Mesenchymal stem cell (in vitro differentiated cells and primary cell): Measurements from ENCODE around the gene ST3GAL4.
"Not testable (repeated sequence)": the region's sequence is repeated elsewhere in the genome, so short reads cannot be mapped to it uniquely, and the experiment has no call there.

Experiments used
- DNase-seq: peaks from one replicate; pipeline ENCODE4 v3.0.0-alpha.2; 2013
- H2AFZ ChIP-seq: one replicate; pipeline ENCODE4 v1.6.1; 2013; ENCODE audit warnings: low read depth, mild to moderate bottlenecking, control low read depth, inconsistent platforms, low read length, moderate library complexity
- H2AK5ac ChIP-seq: 2 replicates; pipeline ENCODE4 v1.6.1; 2013; ENCODE audit warnings: low read length, moderate library complexity, mild to moderate bottlenecking, inconsistent platforms; ENCODE audit not compliant: severe bottlenecking
- H2BK120ac ChIP-seq: one replicate; pipeline ENCODE4 v1.6.1; 2013; ENCODE audit warnings: low read depth, mild to moderate bottlenecking, inconsistent platforms, low read length, moderate library complexity
- H2BK12ac ChIP-seq, 2 experiments: one replicate each; pipeline ENCODE4 v1.6.1; 2013; ENCODE audit warnings: inconsistent platforms in 2 of 2, low read length in 2 of 2, mild to moderate bottlenecking in 2 of 2, moderate library complexity in 2 of 2, control low read depth in 1 of 2
- H2BK15ac ChIP-seq: one replicate; pipeline ENCODE4 v1.6.1; 2013; ENCODE audit warnings: mild to moderate bottlenecking, low read depth, inconsistent platforms; ENCODE audit not compliant: poor library complexity, severe bottlenecking
- H2BK5ac ChIP-seq: 2 replicates; pipeline ENCODE4 v1.6.1; 2013; ENCODE audit warnings: low read depth, mild to moderate bottlenecking, low read length, control low read depth, inconsistent platforms; ENCODE audit not compliant: poor library complexity, severe bottlenecking
- H3K14ac ChIP-seq, 2 experiments: one replicate each; pipeline ENCODE4 v1.6.1; 2013; ENCODE audit warnings: inconsistent platforms in 2 of 2, low read length in 2 of 2, control low read depth in 1 of 2, mild to moderate bottlenecking in 1 of 2, moderate library complexity in 1 of 2
- H3K18ac ChIP-seq, 2 experiments: one replicate each; pipeline ENCODE4 v1.6.1; 2013; ENCODE audit warnings: inconsistent platforms in 2 of 2, low read length in 2 of 2, control low read depth in 1 of 2, low read depth in 1 of 2, mild to moderate bottlenecking in 1 of 2
- H3K23ac ChIP-seq, 2 experiments: one replicate each; pipeline ENCODE4 v1.6.1; 2013; ENCODE audit warnings: inconsistent platforms in 2 of 2, low read length in 2 of 2, mild to moderate bottlenecking in 2 of 2, moderate library complexity in 2 of 2, control low read depth in 1 of 2
- H3K27ac ChIP-seq: 2 replicates; pipeline ENCODE4 v1.5.1; 2013; ENCODE audit warnings: mild to moderate bottlenecking, moderate library complexity, low read length, control low read depth, inconsistent platforms; ENCODE audit not compliant: poor library complexity, severe bottlenecking
- H3K27me3 ChIP-seq, 2 experiments: 2 replicates each; pipeline versions ENCODE4 v1.6.1 to v1.7.0; 2013; ENCODE audit warnings: low read length in 2 of 2, mild to moderate bottlenecking in 2 of 2, moderate library complexity in 2 of 2, control low read depth in 1 of 2, inconsistent platforms in 1 of 2; ENCODE audit not compliant: control insufficient read depth in 1 of 2, insufficient read depth in 1 of 2
- H3K36me3 ChIP-seq, 2 experiments: 2 replicates each; pipeline versions ENCODE4 v1.6.1 to v1.7.0; 2013; ENCODE audit warnings: low read length in 2 of 2, control low read depth in 1 of 2, inconsistent platforms in 1 of 2, low read depth in 1 of 2, mild to moderate bottlenecking in 1 of 2; ENCODE audit not compliant: insufficient read depth in 2 of 2, control insufficient read depth in 1 of 2
- H3K4ac ChIP-seq, 2 experiments: one replicate each; pipeline ENCODE4 v1.6.1; 2013; ENCODE audit warnings: inconsistent platforms in 2 of 2, low read length in 2 of 2, mild to moderate bottlenecking in 2 of 2, moderate library complexity in 2 of 2, control low read depth in 1 of 2, low read depth in 1 of 2
- H3K4me1 ChIP-seq: 2 replicates; pipeline ENCODE4 v1.6.1; 2013; ENCODE audit warnings: low read depth, low read length, control low read depth; ENCODE audit not compliant: control insufficient read depth, insufficient read depth
- H3K4me2 ChIP-seq: 2 replicates; pipeline ENCODE4 v1.6.1; 2013; ENCODE audit warnings: low read length, mild to moderate bottlenecking, inconsistent platforms; ENCODE audit not compliant: poor library complexity, severe bottlenecking
- H3K4me3 ChIP-seq, 2 experiments: 2 replicates each; pipeline versions ENCODE4 v1.5.1 to v1.7.0; 2013; ENCODE audit warnings: low read length in 2 of 2, mild to moderate bottlenecking in 2 of 2, control low read depth in 1 of 2, low read depth in 1 of 2; ENCODE audit not compliant: insufficient read depth in 1 of 2
- H3K79me1 ChIP-seq: replicated peaks from 2 replicates; pipeline ENCODE4 v1.6.1; 2013; ENCODE audit warnings: mild to moderate bottlenecking, control low read depth, low read length, inconsistent platforms; ENCODE audit not compliant: poor library complexity, severe bottlenecking
- H3K9ac ChIP-seq: 2 replicates; pipeline ENCODE4 v1.7.0; 2013; ENCODE audit warnings: mild to moderate bottlenecking, low read length, moderate library complexity
- H3K9me3 ChIP-seq: 2 replicates; pipeline ENCODE4 v1.7.0; 2013; ENCODE audit warnings: mild to moderate bottlenecking, low read length; ENCODE audit not compliant: control insufficient read depth
- H4K8ac ChIP-seq: one replicate; pipeline ENCODE4 v1.6.1; 2013; ENCODE audit warnings: inconsistent platforms, mild to moderate bottlenecking, low read length, moderate library complexity
- H4K91ac ChIP-seq: one replicate; pipeline ENCODE4 v1.6.1; 2013; ENCODE audit warnings: mild to moderate bottlenecking, low read length, inconsistent platforms
- WGBS: methylation state at CpG from one replicate; pipeline ENCODE4 v1.1.7; 2013; ENCODE audit warnings: mixed read lengths; 5-methylcytosine and 5-hydroxymethylcytosine counted together

ST3GAL4 gene

DNA sequence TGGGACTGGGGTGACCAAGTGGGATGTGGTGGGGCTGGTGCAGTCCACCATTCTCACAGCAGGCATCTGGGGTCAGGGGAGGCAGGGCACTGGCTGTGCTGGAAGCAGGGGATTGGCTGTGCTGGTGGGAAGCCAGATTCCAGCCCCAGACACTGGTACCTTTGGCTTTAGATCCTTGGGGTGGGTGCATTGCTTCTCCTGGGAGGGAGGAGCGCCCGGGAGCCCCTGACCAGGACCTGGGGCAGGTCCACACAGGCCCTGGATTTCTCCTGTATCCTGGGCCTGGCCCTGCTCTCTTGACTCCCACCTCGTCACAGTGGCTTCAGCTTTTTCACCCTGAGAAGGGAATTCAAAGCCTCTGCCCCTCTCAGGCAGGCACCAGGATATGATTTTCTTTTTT lies 38.5 kb downstream of the ST3GAL4 start:
- Histone ChIP-seq H3K4ac (no peak overlapping the region), H2BK120ac (no peak overlapping the region), H3K4me1 (peaks cover 1% of the 10 kb centered on the region), H3K27ac (no peak overlapping the region), H3K9me3 (no peaks in the 10 kb centered on the region), H3K9ac (no peak overlapping the region), H3K23ac (no peak overlapping the region), H3K79me1 (peaks cover 18% of the 10 kb centered on the region), H3K4me2 (no peak overlapping the region), H2AK5ac (no peak overlapping the region), H2BK5ac (no peak overlapping the region), H3K27me3 (no peaks in the 10 kb centered on the region), H3K18ac (no peak overlapping the region), H2BK12ac (peak overlapping the region in 1 of 2 experiments; percentile 29), H3K4me3 (no peak overlapping the region), H2BK15ac (no peak overlapping the region), H4K8ac (no peak overlapping the region), H4K91ac (no peak overlapping the region), H3K36me3 (no peaks in the 10 kb centered on the region), H2AFZ (no peak overlapping the region), H3K14ac (peak overlapping the region in 1 of 2 experiments; percentile 86)
- no peak for DNase-seq
- 95% methylated on average over 3 of the region's 3 CpGs for WGBS

DNA sequence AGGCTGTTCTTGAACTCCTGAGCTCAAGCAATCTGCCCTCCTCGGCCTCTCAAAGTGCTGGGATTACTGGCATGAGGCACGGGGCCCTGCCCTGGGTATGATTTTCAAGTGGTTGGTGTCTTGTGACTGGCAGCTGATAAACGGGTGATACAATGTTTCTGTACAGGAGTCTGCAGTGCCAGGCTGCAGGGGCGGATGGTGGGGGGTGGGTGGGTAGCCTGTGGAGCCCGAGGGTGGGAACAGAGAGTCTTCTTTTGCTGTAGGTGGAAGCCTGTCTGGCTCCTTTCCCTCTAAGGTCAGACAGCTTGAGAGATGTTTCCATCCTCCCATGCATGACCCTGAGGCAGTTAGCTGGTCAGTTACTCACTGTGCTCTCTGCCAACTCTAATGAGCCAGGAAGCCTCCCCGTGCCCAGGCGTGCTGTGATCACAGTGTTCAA lies 39.2 kb downstream of the ST3GAL4 start:
- H2BK15ac ChIP-seq, H3K4me1 ChIP-seq, H3K27me3 ChIP-seq, H3K18ac ChIP-seq, H3K4me2 ChIP-seq, H2AK5ac ChIP-seq, H2BK12ac ChIP-seq, H3K9ac ChIP-seq, H2BK5ac ChIP-seq, H4K91ac ChIP-seq, H3K9me3 ChIP-seq, H3K4me3 ChIP-seq, H3K27ac ChIP-seq, H2BK120ac ChIP-seq, DNase-seq, H3K36me3 ChIP-seq, H4K8ac ChIP-seq, H3K4ac ChIP-seq, H3K23ac ChIP-seq, H3K14ac ChIP-seq, H2AFZ ChIP-seq: not testable (repeated sequence)
- H3K79me1 ChIP-seq = peaks cover 18% of the 10 kb centered on the region
- 95% methylated on average over 4 of the region's 7 CpGs for WGBS

DNA sequence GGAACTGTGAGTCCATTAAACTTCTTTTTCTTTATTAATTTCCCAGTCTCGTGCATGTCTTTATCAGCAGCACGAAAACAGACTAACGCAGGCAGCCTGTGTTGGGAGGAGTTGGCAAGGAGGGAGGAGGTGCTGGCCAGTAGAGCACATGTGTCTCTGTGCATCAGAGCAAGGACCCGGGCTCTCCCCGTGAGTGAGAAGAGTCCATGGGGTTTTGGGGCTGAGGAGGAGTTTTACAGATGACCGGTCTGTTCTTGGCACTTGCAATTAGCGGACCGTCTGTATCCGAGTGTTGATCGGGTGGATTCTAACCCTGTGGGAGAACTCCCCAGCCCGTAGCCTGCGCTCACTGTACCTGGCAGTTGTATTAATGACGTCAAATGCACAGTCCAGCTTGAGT lies 40.3 kb downstream of the ST3GAL4 start:
- not testable (repeated sequence) for H3K27ac ChIP-seq, H3K23ac ChIP-seq, H4K8ac ChIP-seq, H2BK120ac ChIP-seq, H3K36me3 ChIP-seq, H2BK15ac ChIP-seq, H3K14ac ChIP-seq, H3K4me2 ChIP-seq, H2AFZ ChIP-seq, H2BK5ac ChIP-seq, H4K91ac ChIP-seq, H2AK5ac ChIP-seq, H3K9me3 ChIP-seq, H3K4me1 ChIP-seq, DNase-seq, H2BK12ac ChIP-seq, H3K4ac ChIP-seq, H3K27me3 ChIP-seq, H3K18ac ChIP-seq
- peak overlapping the region in 1 of 2 experiments; percentile 36 for H3K4me3 ChIP-seq
- peak overlapping the region; percentile 43 for H3K9ac ChIP-seq
- peaks cover 16% of the 10 kb centered on the region for H3K79me1 ChIP-seq
- 89% methylated on average over 3 of the region's 13 CpGs for WGBS

DNA sequence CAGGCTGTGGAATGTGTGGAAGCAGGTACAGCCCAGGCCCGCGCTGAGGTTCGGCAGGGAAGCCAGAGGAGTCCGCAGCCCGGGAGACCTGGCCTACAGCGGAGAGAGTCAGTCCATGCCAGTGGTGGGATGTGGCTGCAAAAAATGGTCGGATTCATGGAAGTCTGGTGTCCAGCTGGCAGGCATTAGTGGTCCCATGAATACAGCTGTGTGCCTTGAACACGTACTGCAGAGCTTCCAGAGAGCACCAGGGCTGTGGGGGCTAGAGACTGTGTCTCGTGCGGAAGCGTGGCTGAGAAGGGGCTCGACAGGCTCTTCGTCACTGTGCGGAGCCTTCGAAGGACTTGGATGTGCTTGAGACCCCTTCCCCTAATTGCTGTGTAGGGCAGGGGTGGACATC lies 40.8 kb downstream of the ST3GAL4 start:
- H3K9me3 ChIP-seq, H3K27ac ChIP-seq, H3K23ac ChIP-seq, H2BK15ac ChIP-seq, H3K4me1 ChIP-seq, H4K91ac ChIP-seq, H3K14ac ChIP-seq, H3K9ac ChIP-seq, H2AK5ac ChIP-seq, H2BK5ac ChIP-seq, H3K36me3 ChIP-seq, H4K8ac ChIP-seq, H2AFZ ChIP-seq, H2BK12ac ChIP-seq, H3K27me3 ChIP-seq, DNase-seq, H3K18ac ChIP-seq, H3K4me3 ChIP-seq, H2BK120ac ChIP-seq, H3K4me2 ChIP-seq, H3K4ac ChIP-seq: not testable (repeated sequence)
- 97% methylated on average over 12 of the region's 15 CpGs for WGBS
- peaks cover 15% of the 10 kb centered on the region for H3K79me1 ChIP-seq
